GM21528 (cell line): ENCODE results near the gene IGF2BP3.
"Not testable (repeated sequence)": the region's sequence is repeated elsewhere in the genome, so short reads cannot be mapped to it uniquely, and the experiment has no call there.

ENCODE experiments used
- ATAC-seq: cut with Tn5 transposase; IDR thresholded peaks from one replicate; pipeline ENCODE4 v1.9.1; 2021; ENCODE audit warnings: mild to moderate bottlenecking, moderate library complexity; ENCODE audit not compliant: unreplicated experiment, low FRiP score

The IGF2BP3 gene

DNA sequence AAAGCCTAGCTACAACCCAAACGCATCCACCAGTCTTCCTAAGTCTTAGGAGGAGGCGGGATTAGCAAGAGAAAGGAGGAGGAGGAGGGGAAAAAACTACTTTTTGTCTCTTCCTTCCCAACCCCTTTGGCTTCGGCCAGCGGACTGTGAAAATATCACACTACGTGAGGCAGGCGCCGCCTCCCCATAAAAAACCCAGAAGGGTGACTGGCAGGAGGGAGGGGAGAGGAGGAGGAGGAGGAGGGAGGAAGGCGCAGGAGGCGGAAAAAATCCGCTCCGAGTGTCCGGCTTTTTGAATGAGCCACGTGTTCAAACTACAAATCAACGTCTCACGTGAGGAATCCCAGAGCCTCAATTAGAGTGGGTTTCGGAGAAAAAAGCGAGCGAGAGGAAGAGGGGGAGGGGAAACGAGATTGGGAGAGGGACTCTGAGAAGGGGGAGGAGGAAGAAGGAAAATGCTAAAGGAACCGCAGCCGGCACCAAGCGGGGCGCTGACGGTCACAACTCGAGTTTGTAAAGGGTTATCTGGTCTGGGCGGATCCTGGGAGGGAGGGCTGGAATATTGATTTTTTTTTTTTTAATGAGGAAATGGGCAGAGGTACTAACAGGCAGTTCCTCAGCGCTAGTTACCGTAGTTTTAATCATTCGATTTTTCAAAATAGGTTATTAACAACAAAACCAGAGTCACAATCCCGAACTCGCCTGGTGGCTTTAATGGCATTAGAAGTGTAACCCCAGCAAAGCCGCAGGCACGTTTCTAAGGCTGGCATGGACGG is at the start of gene IGF2BP3:
IGF2BP3 (minus strand) TSS at position 162 of the 776 bp plus-strand sequence. CDS start 381 bp downstream, outside the sequence.
- ATAC-seq = no peak

DNA sequence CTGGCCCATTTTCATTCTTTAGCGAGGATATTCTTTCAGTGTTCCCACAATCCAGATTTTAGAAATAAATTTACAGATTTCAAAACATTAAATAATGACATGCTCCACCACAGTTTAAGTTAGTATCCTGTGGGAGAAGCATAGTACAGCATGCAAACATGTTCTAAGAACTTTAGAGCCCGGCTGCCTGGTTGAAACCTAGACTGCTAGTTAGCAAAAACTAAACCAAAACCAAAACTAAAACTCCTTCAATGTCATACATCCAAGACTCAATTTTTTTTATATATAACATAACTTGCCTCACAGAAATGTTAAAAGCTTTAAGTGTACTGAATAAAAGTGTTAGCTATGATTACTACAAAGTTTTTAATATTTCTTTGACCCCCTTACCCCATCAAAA is 44.5 kb upstream of the IGF2BP3 start:
- ATAC-seq = peak; percentile 62

DNA sequence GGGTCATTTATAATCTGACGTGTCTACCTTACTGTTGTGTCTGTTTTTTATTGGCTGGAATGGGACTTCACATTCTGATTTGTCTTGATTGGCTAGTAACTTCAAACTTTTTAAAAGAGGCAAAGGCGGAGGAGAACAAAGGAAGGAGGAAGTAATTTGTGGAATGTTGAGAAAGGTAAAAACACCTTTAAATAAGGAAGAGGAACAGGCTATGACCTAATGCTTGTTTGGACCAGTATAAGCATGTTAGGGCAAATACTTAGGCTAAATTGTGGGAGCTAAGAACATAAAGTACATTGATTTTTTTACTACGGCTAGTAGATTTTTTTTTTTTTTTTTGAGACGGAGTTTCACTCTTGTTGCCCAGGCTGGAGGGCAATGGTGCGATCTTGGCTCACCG is 43.5 kb upstream of the IGF2BP3 start:
- not testable (repeated sequence) for ATAC-seq

DNA sequence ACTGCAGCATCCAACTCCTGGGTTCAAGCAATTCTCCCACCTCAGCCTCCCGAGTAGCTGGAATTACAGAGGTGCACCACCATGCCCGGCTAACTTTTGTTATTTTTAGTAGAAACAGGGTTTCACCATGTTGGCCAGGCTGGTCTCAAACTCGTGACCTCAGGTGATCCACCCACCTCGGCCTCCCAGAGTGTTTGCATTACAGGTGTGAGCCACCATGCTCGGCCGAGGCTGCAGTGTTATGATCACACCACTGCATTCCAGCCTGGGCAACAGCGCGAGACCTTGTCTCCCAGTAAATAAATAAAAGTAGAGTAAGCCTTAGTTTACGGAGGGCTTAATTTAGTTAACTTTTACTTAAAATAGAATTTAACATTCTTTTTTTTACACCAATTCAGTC is 23.7 kb upstream of the IGF2BP3 start:
- ATAC-seq = no peak

DNA sequence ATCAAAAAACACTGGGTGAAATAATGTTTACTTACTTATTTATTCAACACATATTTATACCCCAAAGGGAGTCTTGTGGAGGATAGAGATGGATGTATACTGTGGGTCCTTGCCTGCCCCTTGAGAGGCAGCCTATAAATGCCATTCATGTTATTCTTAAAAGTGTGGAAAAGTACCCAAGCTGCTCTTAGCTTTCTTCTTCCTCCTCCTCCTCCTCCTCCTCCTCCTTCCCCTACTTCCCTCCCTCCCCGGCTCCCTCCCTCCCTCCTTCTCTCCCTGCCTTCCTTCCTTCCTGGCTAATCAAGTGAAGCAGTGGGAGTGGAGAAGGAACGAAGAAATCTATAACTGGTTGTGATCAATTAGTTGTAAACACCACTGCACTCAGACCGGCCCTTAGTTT is 21.2 kb upstream of the IGF2BP3 start:
- ATAC-seq = no peak

DNA sequence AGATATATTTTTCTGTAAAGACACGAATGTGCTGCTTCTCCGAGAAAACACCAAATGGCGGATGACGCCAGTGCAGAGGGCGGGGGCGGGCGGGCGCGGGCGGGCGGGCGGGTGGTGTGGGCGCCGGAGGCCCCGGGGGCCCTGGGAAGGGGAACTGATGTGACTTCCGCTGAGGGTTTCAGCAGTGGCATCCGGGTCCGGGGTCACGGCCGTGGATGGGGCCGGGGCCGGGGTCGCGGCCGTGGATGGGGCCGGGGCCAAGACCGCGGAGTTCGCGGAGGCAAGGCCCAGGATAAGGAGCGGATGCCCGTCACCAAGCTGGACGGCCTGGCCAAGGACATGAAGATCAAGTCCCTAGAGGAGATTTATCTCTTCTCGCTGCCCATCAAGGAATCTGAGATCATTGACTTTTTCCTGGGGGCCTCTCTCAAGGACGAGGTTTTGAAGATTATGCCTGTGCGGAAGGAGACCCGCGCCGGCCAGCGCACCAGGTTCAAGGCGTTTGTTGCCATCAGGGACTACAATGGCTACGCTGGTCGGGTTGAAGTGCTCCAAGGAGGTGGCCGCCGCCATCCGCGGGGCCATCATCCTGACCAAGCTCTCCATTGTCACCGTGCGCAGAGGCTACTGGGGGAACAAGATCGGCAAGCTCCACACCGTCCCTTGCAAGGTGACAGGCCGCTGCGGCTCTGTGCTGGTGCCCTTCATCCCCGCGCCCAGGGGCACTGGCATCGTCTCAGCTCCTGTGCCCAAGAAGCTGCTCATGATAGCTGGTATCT is 20.3 kb upstream of the IGF2BP3 start:
- ATAC-seq = peak; percentile 68

DNA sequence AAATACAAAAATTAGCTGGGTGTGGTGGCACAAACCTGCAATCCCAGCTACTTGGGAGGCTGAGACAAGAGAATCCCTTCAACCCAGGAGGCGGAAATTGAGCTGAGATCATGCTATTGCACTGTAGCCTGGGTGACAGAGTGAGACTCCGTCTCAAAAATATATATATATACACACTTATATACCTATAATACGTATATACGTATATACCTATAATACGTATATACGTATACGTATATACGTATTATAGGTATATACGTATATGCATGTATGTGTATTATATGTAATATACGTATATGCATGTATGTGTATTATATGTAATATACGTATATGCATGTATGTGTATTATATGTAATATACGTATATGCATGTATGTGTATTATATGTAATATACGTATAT is 18.4 kb upstream of the IGF2BP3 start:
- not testable (repeated sequence) for ATAC-seq

DNA sequence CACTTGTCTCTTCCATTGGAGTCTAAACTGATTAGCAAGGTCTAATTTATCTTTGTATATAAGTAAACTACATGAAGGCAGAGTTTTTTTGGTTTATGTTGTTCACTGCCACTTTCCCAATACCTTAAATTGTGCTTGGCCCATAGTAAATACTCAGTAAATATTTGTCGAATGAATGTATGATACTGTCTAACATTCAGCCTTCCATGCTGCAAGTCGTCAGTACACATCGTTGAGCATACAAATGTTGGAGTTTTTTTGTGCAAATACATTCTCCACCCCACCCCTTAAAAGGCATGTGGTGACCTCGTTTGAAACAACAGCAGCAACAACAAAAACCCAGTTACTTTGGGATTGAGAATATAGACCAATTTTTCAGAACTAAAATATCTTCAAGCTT is 17.4 kb upstream of the IGF2BP3 start:
- ATAC-seq = no peak

DNA sequence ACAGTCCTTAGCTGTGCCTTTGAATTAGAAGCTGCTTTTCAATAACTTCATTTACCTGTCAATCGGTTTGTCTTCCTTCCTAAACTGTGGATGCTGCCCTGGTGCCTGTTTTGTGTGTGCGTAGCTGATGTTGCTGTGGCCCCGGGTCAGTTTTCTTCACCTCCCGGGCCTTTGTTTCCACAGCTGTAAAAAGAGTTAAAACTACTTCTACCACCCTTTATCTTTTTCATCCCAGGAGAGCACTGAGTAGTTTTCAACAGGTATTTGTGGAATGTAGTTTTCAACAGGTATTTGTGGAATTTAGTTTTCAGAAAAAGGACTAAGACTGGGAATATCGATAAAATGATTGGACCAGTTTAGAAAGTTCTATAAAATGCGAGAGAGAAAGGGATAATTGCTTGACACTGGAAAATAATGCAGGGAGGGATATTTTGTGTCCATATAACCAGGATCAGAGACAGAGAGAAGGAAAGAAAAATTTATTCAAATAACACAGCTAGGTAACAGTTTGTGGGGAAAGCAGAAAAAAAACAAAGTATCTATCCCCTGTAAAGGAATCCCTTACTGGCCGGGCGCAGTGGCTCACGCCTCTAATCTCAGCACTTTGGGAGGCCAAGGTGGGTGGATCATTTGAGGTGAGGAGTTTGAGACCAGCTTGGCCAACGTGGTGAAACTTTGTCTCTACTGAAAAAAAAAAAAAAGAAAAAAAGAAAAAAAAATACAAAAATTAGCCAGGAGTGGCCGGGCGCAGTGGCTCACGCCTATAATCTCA is 15.9 kb upstream of the IGF2BP3 start:
- no peak for ATAC-seq

DNA sequence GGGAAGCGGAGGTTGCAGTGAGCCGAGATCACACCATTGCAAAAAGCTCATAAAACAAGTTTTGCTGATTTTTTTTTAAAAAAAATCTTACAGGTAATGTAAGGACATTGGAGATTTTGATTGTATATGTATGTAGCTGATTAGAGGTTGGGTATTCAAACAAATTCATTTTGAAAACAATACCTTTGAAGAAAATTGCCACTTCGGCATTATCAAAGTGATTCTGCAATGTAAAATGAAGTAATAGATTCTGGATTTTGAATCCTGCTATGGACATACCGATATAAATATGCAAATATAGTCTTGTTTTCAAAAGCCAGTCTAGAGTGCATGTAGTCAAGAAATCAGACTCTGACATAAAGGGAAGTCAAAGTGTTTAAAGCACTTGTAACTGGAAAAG is 12.4 kb upstream of the IGF2BP3 start:
- no peak for ATAC-seq

DNA sequence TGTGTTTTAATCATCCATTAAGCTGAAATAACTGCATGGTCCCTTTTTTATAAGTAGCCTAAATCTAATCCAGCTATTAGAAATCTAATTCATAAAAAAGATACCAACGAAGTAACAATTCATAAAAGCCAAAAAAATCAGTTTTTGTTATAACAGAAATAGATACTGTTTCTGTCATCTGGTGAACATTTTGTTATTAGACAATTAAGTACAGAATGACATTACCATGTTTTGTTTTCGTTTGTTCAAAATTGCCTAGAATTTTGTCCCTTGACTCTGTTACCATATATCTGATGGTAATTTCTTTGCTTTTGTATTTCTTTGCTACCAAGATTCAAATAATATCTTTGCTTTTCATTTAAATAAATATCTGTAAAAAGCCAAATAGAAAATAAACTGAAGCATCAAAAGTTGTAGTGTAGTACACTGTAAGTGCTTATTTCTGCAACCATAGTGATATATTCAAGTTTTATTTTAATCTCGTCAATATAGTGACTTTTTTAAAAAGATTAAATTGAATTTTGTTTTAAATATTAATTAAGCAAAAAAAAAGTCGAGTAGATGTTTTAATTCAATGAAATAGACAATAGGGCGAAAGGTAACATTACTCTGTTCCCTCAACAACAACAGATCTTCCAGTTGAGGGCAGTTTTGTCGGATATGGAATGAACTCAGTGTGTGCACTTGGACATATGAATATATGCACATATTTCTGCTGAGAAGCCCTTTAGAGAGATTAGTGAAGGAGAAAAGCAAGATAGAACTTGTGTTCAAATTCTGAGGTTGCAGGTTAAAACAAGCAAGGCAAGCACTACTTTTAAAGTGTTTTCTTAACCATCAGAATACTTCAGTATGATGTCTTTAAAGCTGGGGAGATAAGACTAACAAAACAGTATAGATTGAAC is 7.9 kb upstream of the IGF2BP3 start:
- no peak for ATAC-seq

DNA sequence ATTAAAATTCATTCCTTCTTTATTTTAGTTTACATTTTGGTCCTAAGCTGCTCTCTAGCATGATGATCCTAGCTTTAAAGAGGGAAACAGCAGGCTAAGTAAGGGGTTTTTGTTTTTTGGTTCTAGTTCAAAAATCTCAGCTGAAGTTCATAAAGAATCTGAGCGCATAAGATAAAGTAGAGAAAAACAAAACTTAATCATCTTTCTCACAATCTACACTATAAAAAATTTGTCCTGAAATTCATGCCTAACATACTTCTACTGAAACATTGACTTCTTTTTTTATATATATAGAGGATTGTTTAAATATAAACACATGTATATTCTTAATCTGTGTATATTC is 6.8 kb upstream of the IGF2BP3 start:
- no peak for ATAC-seq

DNA sequence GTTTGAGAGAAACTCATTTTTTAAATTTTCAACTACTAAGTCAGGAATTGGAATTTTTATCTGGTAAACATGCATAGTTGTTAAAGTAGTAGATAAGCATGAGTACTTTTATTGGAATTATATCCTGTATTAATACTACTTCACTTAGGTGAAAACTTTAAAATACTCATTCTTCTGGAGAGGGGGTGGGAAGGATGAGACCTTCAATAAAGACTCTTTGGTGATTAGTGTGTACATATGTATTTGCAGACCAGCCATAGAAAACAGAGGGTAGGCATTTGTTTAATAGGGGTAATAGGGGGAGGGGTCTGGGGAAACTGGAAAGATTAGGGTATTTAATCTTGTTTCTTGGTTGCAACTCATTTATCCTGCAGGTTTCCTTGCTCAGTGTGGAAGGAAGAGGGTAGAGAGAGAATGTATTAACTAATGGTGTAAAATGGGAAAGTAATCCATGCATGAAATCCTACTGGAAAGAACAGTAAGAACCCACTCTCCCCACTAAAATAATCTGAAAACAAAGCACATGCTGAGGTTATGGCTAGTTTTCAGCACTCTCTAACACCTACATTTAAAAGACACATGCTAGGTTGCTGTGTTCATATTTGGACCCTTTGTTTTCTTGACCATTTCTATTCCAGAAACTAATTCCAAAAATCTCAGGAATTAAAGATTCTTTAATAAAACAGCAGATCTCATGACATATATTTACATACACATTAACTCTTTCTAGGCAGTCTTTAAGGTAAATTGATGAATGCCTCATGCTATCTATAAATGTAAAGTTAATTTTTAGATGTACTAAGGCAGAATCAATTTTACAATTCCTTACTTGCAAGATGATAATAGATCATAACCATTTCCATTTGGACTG is 6.2 kb upstream of the IGF2BP3 start:
- no peak for ATAC-seq

DNA sequence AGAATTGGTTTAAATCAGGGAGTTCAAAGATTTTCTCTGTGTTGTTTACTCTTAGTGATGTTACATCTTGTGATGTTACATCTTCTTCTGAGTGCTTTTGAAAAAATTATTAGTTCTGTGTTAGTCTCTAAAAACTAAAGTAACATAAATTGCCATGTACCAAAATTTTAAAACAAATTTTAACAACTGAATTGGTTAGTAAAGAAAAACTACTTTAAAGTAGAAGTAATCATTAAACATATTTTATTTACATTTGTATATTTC is 5.2 kb upstream of the IGF2BP3 start:
- ATAC-seq = no peak

DNA sequence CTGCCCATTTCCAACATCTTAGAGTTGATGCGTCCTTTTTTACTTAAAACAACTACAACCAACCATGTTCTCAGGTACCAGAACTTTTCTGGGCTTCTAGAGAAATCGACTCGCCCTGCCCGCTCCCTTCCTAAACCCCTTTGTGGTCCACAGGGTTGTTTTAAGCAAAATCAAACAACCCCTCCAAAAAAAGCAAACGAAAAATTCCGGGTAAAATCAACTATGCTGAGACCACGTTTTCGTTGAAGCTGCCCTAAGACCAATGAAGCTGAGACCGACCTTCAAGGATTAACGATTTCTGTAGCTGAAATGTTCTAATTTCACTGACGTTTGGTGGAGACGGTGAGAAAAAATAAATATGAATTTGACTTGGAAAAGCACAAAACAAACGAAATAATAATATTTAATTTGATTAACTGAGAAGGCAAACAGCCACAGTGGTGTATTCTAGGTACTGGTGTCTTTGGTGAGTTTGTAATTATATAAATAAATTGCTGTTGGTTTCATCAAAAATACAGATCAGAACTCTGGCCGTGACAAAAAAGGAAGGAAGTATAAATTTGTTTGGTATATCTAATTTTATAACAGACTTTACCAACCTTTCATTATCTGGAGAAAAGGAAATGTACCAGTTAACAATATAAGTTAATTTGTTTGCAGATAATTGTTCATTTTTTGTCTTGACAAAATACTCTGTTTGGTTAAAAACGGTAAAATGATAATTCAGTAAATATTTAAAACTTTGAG is 4.7 kb upstream of the IGF2BP3 start:
- ATAC-seq = no peak

DNA sequence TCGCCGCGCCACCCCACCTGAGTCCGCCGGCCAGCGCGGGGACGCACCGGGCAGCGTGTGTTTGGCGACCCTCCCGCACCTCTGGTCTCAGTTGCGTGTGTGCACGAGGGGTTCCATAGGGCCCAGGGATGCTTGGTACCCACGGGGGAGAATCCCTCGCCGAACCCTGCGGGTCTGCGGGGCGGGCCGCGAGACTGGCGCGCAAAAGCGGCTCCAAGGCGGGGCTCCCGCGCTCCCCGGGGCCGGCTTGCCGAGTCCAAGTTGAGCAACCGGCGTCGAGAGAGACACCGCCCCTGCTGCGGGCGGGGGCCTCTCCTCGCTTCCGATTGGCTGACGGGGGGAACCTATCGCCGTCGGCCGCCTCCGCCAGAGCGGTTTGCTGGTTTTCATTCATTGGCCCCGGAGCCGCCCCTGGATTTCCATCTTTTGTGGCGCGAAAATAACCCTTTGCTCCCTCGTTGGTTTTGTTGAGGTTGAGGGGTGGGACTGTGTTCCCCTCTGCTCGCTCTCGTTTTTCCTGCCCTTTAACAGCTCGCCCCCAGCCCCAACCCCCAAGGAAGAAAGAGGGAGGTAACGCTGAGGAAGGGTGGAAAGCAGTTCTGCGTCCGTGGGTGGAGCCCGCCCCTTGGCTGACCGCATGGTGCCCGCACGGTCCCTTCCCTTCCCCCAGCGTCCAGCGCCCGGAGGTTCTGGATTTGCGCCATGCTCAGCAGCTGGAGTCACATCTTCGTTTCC is 4.0 kb upstream of the IGF2BP3 start:
- ATAC-seq = peak; percentile 68

DNA sequence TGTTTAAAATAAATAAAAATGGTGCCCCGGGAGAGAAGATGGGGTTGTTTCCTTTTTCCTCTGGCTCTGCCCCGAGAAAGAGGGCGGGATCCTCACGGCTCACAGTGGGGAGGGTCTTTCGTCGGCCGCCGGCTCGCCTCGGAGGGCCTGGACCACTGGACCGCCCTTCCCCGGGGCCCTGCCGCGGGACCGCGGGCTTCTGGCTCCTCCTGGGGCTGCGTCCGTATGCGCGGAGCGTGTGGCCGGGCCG is 3.5 kb upstream of the IGF2BP3 start:
- ATAC-seq = peak; percentile 23
